ENCODE results near the gene PTPN3. TPM values are rescaled to one million over a fixed set of nuclear protein-coding genes. Genes with fewer than 3 reads are reported as not detected.
A peak's percentile ranks its signal among the peaks of the same experiment; 100 is the strongest.

The PTPN3 gene
- total and polyA plus RNA-seq, 8 donors, result 8.0 to 16.6 (median 13.6) TPM

DNA sequence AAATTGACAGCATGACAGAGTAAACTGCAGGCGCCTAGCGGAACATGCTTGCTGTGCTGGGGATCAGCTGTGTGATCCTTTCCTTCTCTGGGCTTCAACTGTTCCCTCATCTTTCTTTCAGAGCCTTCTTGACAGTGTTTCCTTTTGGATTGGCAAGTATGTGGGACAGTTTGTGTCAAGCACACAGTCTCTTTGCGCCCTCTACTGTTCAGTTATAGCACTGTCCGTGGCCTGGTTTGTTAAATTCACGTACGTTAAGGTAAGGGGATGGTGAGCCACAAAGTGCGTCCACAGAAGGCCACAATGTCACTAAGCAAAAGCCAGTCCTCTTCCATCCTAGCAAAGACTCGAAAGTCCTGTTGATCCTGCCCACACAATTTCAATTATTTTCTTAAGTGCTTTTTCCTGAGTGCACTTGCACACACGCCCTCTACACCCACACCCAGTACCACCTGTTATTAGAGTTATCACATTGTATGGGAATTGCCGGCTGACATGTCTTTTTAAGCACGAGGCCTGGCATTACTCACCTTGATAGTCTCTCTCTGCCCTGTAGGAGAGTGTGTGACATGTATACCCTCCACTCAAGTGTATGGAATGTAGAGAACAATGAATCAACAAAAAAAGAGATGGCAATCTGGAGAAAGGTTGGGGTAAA is 22.5 kb upstream of the PTPN3 start:
- H3K27me3 ChIP-seq, result no peaks in the 10 kb centered on the region
- peak; percentile 37 to 82 (median 61) for DNase-seq
- TF ChIP-seq, protein P1, sequence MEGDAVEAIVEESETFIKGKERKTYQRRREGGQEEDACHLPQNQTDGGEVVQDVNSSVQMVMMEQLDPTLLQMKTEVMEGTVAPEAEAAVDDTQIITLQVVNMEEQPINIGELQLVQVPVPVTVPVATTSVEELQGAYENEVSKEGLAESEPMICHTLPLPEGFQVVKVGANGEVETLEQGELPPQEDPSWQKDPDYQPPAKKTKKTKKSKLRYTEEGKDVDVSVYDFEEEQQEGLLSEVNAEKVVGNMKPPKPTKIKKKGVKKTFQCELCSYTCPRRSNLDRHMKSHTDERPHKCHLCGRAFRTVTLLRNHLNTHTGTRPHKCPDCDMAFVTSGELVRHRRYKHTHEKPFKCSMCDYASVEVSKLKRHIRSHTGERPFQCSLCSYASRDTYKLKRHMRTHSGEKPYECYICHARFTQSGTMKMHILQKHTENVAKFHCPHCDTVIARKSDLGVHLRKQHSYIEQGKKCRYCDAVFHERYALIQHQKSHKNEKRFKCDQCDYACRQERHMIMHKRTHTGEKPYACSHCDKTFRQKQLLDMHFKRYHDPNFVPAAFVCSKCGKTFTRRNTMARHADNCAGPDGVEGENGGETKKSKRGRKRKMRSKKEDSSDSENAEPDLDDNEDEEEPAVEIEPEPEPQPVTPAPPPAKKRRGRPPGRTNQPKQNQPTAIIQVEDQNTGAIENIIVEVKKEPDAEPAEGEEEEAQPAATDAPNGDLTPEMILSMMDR (IDR thresholded peaks at IDR 0.05), result peak; percentile 73 to 84 (median 83)
- no peak for FAIRE-seq
- intact Hi-C loops (cut with DNase I), result no loop called here
- no peaks in the 10 kb centered on the region for H3K9me3 ChIP-seq
- peak; percentile 86 to 92 (median 92) for ATAC-seq
- no peak overlapping the region for H3K4me3 ChIP-seq
- H3K4me1 ChIP-seq, result peaks cover 6 to 14% (median 8%) of the 10 kb centered on the region in 3 donors
- H3K27ac ChIP-seq, result no peak overlapping the region
- WGBS, 2 donors, result 9 to 10% methylated on average over 11 of the region's 11 CpGs
- no peaks in the 10 kb centered on the region for H3K36me3 ChIP-seq

DNA sequence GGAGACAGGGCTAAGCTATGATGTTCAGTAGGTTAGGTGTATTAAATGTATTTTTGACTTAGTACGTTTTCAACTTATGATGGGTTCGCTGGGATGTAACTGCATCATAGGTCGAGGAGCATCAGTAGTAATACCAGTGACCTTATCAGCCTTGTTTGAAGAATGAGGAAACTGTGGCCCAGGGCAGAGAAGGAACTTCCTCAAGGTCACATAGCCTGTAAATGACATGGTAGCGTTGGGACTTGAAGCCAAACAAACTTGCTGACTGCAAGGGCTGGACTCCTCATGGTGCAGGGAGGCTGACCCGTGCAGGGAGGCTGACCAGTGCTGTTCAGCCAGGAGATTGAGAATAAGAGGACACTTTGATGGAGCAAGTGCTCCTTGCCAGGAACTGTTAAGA is 21.3 kb upstream of the PTPN3 start:
- ATAC-seq (no peak), DNase-seq (no peak), FAIRE-seq (no peak)
- TF ChIP-seq, protein P1 (IDR thresholded peaks at IDR 0.05), result no peak
- H3K4me1 ChIP-seq, result peaks cover 6 to 14% (median 8%) of the 10 kb centered on the region in 3 donors
- H3K27ac ChIP-seq, result no peak overlapping the region
- no peaks in the 10 kb centered on the region for H3K36me3 ChIP-seq
- H3K27me3 ChIP-seq, result no peaks in the 10 kb centered on the region
- 74 to 75% methylated on average over 5 of the region's 5 CpGs for WGBS, 2 donors
- no peaks in the 10 kb centered on the region for H3K9me3 ChIP-seq
- no peak overlapping the region for H3K4me3 ChIP-seq
- intact Hi-C loops (cut with DNase I), result no loop called here

DNA sequence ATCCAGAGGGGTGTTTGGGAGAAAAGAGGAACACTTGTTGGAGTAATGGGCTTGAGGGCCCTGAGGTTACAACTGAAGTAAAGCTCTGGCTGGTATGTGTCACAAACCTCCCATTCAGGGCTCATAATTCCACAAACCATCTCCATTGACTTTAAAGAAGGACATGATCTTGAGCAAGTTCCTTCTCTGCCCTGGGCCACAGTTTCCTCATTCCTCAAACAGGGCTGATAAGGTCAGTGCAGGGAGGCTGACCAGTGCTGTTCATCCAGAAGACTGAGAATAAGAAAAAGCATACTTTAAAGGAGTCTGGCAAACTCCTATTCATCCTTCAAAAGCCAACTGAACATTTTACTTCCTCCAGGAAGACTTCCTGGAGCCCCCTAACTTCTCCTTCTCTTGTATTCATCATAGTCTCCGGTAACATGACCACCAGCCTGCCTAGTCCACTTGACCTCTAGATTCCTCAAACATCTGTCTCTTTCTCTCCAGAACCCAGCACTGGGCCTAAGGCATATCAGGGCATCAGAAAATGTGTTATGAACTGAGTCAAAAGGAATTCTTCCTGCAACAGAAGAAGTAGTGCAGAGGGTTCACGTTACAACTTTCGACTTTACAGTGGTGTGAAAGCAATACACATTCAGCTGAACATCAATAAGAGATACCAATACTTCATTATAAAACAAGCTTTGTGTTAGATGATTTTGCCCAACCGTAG is 20.7 kb upstream of the PTPN3 start:
- DNase-seq (no peak), ATAC-seq (peak in 2 of 4 donors; percentile 24 to 35), FAIRE-seq (no peak)
- Histone ChIP-seq H3K36me3 (no peaks in the 10 kb centered on the region), H3K27me3 (no peaks in the 10 kb centered on the region), H3K9me3 (no peaks in the 10 kb centered on the region), H3K4me1 (peaks cover 6 to 14% (median 8%) of the 10 kb centered on the region in 3 donors), H3K27ac (peak overlapping the region in 2 of 4 donors; percentile 65 to 78), H3K4me3 (no peak overlapping the region)
- TF ChIP-seq, protein P1 (IDR thresholded peaks at IDR 0.05), result no peak
- 85 to 91% methylated on average over 4 of the region's 4 CpGs for WGBS, 2 donors
- intact Hi-C loops (cut with DNase I), result no loop called here

DNA sequence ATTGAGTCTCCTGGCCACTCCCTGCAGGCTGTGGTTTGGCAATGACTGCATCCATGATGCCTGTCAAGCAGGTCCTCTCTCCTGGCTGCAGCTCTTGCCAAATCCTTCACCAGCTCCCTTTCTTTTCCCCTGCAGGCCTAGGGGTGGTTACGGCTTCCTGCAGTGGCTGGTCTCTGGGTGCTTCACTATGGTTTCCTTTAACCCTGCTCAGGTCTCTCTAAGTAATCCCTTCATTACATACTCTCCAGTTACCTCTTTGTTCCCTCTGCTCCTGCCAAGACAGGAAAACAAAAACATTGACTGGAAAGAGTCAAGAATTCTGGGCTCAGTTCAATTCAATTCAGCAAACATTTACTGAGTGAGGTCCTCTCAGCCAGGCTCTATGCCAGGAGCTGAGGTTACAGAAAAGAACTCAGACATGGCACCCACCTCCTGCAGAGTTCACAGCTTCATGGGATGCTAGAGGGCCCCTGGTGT is 19.8 kb upstream of the PTPN3 start:
- ATAC-seq, result peak; percentile 57 to 77 (median 74)
- Histone ChIP-seq H3K27ac (peak overlapping the region in 2 of 4 donors; percentile 65 to 78), H3K36me3 (no peaks in the 10 kb centered on the region), H3K9me3 (no peaks in the 10 kb centered on the region), H3K4me1 (peaks cover 6 to 14% (median 8%) of the 10 kb centered on the region in 3 donors), H3K27me3 (no peaks in the 10 kb centered on the region), H3K4me3 (no peak overlapping the region)
- peak in 4 of 6 donors; percentile 39 to 62 (median 54) for DNase-seq
- FAIRE-seq, result no peak
- TF ChIP-seq, protein P1 (IDR thresholded peaks at IDR 0.05), result no peak
- intact Hi-C loops (cut with DNase I), result no loop called here
- 28 to 73% methylated on average over 1 of the region's 1 CpG for WGBS, 2 donors
